Measurements from ENCODE around the gene LIPC. TPM values are rescaled to one million over a fixed set of nuclear protein-coding genes. Genes with fewer than 3 reads are reported as not detected.

LIPC gene
- total RNA-seq, 4 donors from 2014 or later = 0.48 to 8.2 (median 2.6) TPM; not detected in 1

GRCh38 chr15:58530056-58530590, 98.3 kb downstream of the LIPC start:
- H3K27me3 ChIP-seq = no peaks in the 10 kb centered on the region
- H3K9me3 ChIP-seq = no peaks in the 10 kb centered on the region
- no peak overlapping the region for H3K4me3 ChIP-seq
- H3K27ac ChIP-seq = no peak overlapping the region
- TF ChIP-seq POLR2AphosphoS5 (IDR thresholded peaks at IDR 0.05) = no peak
- no peak for TF ChIP-seq POLR2A (IDR thresholded peaks at IDR 0.05)
- TF ChIP-seq CTCF (IDR thresholded peaks at IDR 0.05) = no peak
- no peak for TF ChIP-seq EP300 (IDR thresholded peaks at IDR 0.05; ENCODE audit: low read depth)
- 80 to 100% methylated on average over 3 to 7 of the region's 7 CpGs for WGBS, 2 donors (ENCODE audit: low coverage in 1 of 2)
- DNase-seq = no peak
- no peaks in the 10 kb centered on the region for H3K36me3 ChIP-seq
- peaks cover 0 to 30% (median 20%) of the 10 kb centered on the region in 4 donors for H3K4me1 ChIP-seq
- intact Hi-C loops (cut with DNase I; ENCODE audit: low total_unique reads) (no loop called here), in situ Hi-C loops (cut with MboI; ENCODE audit: low pct_ligation_motif_present in 1 of 4, low pct_unique_long_range_greater_than_20kb in 1 of 4, low sequenced_read_pairs in 3 of 4) (no loop called here)

GRCh38 chr15:58532126-58532525, 100.3 kb downstream of the LIPC start:
- 97% methylated on average over 3 of the region's 3 CpGs; no CpG with 5 or more reads in 1 of the 2 donors for WGBS, 2 donors (ENCODE audit: low coverage in 1 of 2)
- intact Hi-C loops (cut with DNase I; ENCODE audit: low total_unique reads) = no loop called here

GRCh38 chr15:58534556-58534955, 102.8 kb downstream of the LIPC start:
- in situ Hi-C loops (cut with MboI; ENCODE audit: low pct_ligation_motif_present in 1 of 4, low pct_unique_long_range_greater_than_20kb in 1 of 4, low sequenced_read_pairs in 3 of 4) = no loop called here
- H3K27me3 ChIP-seq = no peaks in the 10 kb centered on the region
- H3K9me3 ChIP-seq = no peaks in the 10 kb centered on the region
- intact Hi-C loops (cut with DNase I; ENCODE audit: low total_unique reads) = no loop called here
- no peak overlapping the region for H3K4me3 ChIP-seq
- 77% methylated on average over 1 of the region's 1 CpG; no CpG with 5 or more reads in 1 of the 2 donors for WGBS, 2 donors (ENCODE audit: low coverage in 1 of 2)
- H3K27ac ChIP-seq = no peak overlapping the region
- H3K4me1 ChIP-seq = peaks cover 0 to 14% (median 6%) of the 10 kb centered on the region in 4 donors
- no peak for DNase-seq
- no peak for TF ChIP-seq EP300 (IDR thresholded peaks at IDR 0.05; ENCODE audit: low read depth)
- no peak for TF ChIP-seq POLR2AphosphoS5 (IDR thresholded peaks at IDR 0.05)
- no peak for TF ChIP-seq CTCF (IDR thresholded peaks at IDR 0.05)
- TF ChIP-seq POLR2A (IDR thresholded peaks at IDR 0.05) = no peak
- no peaks in the 10 kb centered on the region for H3K36me3 ChIP-seq

More at GRCh38 chr15:58532126-58532525, 100.3 kb downstream of the LIPC start:
- Histone ChIP-seq H3K9me3 (no peaks in the 10 kb centered on the region), H3K4me3 (no peak overlapping the region), H3K36me3 (no peaks in the 10 kb centered on the region), H3K27ac (no peak overlapping the region), H3K27me3 (no peaks in the 10 kb centered on the region), H3K4me1 (peaks cover 0 to 28% (median 20%) of the 10 kb centered on the region in 4 donors)
- DNase-seq = no peak
- TF ChIP-seq POLR2A (IDR thresholded peaks at IDR 0.05) (no peak), CTCF (IDR thresholded peaks at IDR 0.05) (no peak), POLR2AphosphoS5 (IDR thresholded peaks at IDR 0.05) (no peak), EP300 (IDR thresholded peaks at IDR 0.05; ENCODE audit: low read depth) (no peak)
- in situ Hi-C loops (cut with MboI; ENCODE audit: low pct_ligation_motif_present in 1 of 4, low pct_unique_long_range_greater_than_20kb in 1 of 4, low sequenced_read_pairs in 3 of 4) = no loop called here

GRCh38 chr15:58535337-58535736, 103.5 kb downstream of the LIPC start:
- 68 to 72% methylated on average over 4 to 5 of the region's 5 CpGs for WGBS, 2 donors (ENCODE audit: low coverage in 1 of 2)
- intact Hi-C loops (cut with DNase I; ENCODE audit: low total_unique reads) (no loop called here), in situ Hi-C loops (cut with MboI; ENCODE audit: low pct_ligation_motif_present in 1 of 4, low pct_unique_long_range_greater_than_20kb in 1 of 4, low sequenced_read_pairs in 3 of 4) (no loop called here)
- Histone ChIP-seq H3K4me1 (peaks cover 0 to 14% (median 6%) of the 10 kb centered on the region in 4 donors), H3K36me3 (no peaks in the 10 kb centered on the region), H3K9me3 (no peaks in the 10 kb centered on the region), H3K4me3 (no peak overlapping the region), H3K27me3 (no peaks in the 10 kb centered on the region), H3K27ac (no peak overlapping the region)
- DNase-seq = no peak
- no peak for TF ChIP-seq CTCF (IDR thresholded peaks at IDR 0.05)
- TF ChIP-seq POLR2AphosphoS5 (IDR thresholded peaks at IDR 0.05) = no peak
- no peak for TF ChIP-seq POLR2A (IDR thresholded peaks at IDR 0.05)
- no peak for TF ChIP-seq EP300 (IDR thresholded peaks at IDR 0.05; ENCODE audit: low read depth)
